HG03442 (cell line): ENCODE measurements around the gene ORAI3.
"Not testable (repeated sequence)": the region's sequence is repeated elsewhere in the genome, so short reads cannot be mapped to it uniquely, and the experiment has no call there.

Experiments used
- ATAC-seq: cut with Tn5 transposase; IDR thresholded peaks from one replicate; pipeline ENCODE4 v1.9.1; 2021; ENCODE audit warnings: mild to moderate bottlenecking, moderate library complexity; ENCODE audit not compliant: unreplicated experiment

The ORAI3 gene

DNA sequence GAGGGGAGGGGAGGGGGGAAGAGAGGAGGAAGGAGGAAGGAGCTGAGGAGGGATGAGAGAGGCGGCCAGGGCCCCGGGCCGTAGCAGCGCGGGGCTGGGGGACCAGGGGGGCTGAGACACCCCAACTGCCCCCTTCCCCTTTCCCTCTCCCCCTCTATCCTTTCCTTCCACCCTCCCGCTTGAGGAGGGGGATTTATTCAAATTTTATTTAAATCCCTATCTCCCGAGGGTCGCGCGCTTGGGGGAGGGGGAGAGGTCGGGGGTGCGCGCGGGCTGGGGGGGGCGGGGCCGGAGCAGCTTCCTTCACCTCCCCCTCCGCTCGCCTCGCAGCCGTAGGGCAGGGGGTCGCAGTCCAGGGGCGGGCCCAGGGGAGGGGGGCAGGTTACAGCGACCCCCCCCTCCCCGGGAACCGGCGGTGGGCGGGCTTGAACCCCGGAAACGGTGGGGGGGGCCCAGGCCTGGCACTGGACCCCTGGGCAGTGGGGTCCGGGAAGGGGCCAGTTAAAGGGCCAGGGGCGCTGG, 25.3 kb upstream of the ORAI3 start, which contains the start of gene FBXL19:
FBXL19 (plus strand) TSS at position 19 of the 522 bp plus-strand sequence. CDS start 2,183 bp downstream, outside the sequence.
- no peak for ATAC-seq

DNA sequence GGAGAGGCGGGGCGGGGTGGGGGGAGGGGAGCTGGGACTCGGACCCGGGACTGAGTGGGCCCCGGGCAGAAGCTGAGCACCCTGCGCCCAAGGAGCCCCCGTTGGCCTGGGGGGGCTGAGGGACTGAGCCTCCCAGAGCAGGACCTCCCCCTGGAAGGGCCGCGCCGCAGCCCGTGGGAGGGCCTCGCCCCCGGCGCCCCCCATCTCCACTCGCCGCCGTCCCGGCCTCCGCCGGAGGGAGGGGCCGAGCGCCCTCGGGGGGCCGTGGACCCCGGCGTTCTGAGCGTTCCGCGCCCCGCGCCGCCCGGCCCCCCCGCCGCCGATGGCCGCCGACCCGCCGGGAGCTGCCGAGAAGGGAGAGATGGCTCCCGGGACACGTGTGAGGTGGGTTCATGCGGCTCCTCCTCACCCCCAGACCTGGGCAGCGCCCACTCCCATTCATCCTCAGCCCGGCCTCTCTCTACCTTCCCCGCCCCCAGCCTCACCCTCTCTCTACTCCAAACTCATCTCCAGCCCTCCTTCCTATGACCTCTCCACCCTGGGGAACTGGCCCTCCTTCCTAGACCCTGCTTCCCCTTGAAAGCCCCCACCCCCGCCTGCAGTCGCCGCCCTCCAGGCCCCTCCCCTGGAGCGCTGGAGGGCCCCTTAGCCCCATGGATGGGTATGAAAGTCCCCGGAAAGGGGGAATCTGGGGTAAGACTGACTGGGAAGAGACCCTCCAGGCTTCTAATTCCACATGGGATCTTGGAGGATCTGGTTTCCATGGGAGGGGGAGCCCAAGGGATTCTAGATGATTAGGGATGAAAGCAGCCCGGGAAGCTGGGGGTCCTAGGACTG, 24.6 kb upstream of the ORAI3 start:
- ATAC-seq, result no peak

DNA sequence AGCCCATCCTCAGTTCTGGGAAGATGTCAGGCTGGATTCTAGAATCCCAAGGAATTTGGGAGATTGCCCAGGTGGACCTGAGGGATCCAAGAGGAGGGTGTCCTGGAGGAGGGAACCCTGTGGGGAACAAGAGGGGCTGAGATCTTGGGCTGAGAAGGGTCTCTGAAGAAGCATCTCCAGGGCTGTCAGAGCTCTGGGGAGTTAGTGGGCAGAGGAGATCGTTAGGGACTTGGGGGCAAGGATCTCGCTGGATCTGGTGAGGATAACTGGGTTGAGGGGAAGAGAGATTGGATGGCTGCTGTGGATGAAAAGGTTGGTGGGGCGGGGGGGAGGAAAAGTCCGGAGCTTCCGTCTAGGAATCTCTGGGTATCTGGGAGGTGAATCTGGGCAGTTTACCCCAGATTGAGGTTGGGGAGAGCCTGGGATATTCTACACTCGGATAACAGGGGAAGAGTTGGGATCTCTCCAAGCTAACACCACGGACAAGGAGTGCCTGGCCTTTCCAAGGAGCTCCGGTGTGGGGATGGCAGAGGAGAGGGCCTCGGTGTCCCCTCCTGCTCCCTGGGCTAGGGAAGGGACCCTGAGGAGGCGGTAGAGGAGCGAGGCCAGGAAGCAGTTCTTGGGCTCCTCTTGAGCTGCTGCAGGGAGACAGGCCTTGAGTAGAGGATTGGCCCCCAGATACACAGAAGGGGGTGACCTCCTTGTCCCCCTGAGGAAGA, 23.8 kb upstream of the ORAI3 start:
- ATAC-seq, result no peak

DNA sequence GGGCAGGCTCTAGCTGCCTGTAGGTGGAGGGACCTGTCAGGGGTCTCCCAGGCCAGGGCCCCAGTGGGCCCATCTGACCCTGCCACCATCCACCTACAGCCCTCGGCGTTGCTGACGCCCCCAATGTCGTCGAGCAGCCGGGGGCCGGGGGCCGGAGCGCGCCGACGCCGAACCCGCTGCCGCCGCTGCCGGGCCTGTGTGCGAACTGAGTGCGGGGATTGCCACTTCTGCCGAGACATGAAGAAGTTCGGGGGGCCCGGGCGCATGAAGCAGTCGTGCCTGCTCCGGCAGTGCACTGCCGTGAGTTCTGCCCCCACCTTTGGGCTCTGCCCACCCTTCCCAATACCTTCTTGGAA, 23.3 kb upstream of the ORAI3 start:
- ATAC-seq, result no peak

DNA sequence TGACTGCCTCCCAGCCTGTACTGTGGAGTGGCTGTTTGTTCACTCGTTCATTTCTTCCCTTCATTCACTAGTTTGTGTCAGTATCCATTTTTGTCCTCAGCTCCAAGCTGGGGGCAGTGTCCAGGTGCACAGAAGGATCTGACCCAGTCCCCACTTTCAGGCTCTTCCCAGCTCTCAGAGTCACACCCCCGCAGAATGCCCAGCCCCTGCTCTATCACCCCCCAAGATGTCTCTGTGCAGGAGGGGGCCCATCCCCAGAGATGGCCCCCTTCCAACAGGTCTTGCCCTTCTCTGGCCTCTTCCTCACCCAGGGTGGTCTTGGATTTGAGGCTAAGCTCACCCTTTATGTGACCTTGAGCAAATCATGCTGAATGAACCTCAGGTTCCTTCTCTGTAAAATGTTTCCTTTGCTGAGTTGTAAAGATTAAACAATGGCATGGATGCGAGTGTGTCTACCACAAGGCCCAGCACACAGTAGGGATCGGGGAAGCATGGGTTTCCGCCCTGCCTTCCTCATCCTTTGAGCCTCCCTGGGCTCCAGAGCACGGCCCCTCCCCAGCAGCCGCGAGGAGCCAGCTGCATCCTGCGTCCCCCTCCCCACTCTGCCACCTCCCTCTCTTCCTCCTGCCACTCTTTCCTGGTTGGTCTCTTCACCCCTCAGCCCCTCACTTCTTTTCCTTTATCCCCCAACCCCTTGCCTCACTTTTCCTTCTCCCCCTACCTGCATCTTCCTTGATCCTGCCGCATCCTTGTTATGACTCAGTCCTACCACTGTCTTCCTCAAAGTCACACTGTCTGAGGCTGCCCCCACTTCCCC, 22.7 kb upstream of the ORAI3 start:
- no peak for ATAC-seq

DNA sequence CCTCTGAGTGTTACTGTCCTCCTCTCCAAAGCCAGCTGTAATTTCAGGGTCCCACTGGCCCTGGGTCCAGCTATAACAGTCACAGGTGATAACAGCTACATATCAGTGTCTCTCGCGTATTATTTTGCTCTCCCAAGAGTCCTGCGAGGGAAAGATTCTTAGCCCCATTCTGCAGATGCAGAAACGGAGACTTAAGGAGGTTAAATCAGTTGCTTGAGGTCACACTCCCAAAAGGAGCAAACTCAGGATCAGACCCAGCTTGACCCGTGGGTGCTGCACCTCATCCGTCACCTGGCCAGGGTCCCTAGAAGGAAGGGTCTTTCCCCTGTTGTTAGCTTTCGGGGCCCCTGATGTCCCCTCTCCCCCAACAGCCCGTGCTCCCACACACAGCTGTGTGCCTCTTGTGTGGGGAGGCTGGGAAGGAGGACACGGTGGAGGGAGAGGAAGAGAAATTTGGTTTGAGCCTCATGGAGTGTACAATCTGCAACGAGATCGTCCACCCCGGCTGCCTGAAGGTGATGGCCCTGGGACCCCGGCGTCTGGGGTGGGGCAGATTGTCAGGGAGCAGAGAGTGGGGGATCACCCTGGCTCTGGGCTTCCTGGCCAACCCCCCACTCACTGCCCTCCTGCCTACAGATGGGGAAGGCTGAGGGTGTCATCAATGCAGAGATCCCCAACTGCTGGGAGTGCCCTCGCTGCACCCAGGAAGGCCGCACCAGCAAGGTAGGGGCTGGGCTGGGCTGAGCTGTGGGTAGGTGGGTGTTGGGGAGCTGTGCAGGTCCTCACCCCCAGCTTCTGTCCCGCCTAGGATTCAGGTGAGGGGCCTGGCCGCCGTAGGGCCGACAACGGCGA, 21.7 kb upstream of the ORAI3 start:
- no peak for ATAC-seq

DNA sequence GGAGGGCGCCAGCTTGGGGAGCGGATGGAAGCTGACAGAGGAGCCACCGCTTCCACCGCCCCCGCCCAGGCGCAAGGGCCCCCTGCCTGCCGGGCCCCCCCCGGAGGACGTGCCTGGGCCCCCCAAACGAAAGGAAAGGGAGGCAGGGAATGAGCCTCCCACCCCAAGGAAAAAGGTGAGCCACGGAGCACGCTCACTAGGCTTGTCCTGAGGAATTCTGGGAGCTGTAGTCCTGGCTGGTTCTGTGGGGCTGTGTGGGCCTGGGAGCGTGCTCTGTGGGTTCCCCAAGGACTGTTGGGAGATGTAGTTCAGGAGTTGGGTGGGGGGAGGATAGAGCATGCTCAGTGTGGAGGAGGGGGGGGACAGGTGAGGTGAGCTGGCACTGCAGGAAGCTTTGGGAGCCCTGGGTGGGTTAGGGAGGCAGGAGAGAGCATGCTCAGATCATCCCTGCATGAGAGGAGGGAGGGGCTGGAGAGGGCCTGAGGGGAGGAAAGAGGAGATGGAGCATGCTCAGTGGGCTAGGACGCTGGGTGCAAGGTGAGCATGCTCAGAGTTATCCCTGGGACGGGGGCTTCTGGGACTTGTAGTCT, 21.0 kb upstream of the ORAI3 start:
- no peak for ATAC-seq

DNA sequence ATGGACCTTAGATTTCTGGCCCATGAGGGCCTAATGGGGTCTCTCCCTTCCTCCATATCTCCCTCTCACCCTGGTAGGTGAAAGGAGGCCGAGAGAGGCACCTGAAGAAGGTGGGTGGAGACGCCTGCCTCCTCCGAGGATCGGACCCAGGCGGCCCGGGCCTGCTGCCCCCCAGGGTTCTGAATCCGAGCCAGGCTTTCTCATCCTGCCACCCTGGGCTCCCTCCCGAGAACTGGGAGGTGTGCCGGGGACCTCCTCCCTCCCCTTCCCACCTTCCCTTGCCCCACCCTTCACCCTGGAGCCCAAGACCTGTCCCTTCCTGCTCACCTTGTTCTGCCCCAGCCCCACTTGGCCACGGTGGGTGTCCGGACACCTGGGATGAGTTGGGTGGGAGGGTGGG, 20.5 kb upstream of the ORAI3 start:
- ATAC-seq, result no peak

DNA sequence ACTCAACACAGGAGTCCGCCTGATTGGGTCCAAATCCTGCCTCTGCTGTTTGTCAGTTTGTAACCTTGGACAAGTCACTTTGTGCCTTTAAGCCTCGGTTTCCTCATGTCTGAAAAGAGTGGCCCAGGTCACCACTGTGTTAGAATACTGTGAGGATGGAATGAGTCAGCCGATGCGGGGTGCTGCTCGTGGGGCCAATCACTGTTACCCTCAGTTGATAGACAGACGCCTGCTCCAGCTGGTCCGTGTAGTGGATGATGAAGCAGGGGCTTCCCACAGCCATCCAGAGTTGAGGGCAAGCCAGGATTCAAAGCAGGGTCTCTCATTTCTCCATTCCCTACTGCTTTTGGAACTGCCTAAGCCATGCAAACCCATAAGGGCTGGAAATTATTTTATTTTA, 19.7 kb upstream of the ORAI3 start:
- no peak for ATAC-seq

DNA sequence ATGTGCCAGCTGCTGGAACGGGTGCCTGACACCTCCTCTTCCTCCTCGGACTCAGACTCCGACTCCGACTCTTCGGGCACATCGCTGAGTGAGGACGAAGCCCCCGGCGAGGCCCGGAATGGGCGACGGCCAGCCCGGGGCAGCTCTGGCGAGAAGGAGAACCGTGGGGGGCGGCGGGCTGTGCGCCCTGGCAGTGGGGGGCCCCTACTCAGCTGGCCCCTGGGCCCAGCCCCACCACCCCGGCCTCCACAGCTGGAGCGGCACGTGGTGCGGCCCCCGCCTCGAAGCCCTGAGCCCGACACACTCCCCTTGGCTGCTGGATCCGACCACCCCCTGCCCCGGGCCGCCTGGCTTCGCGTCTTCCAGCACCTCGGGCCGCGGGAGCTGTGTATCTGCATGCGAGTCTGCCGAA, 18.7 kb upstream of the ORAI3 start:
- ATAC-seq, result no peak

DNA sequence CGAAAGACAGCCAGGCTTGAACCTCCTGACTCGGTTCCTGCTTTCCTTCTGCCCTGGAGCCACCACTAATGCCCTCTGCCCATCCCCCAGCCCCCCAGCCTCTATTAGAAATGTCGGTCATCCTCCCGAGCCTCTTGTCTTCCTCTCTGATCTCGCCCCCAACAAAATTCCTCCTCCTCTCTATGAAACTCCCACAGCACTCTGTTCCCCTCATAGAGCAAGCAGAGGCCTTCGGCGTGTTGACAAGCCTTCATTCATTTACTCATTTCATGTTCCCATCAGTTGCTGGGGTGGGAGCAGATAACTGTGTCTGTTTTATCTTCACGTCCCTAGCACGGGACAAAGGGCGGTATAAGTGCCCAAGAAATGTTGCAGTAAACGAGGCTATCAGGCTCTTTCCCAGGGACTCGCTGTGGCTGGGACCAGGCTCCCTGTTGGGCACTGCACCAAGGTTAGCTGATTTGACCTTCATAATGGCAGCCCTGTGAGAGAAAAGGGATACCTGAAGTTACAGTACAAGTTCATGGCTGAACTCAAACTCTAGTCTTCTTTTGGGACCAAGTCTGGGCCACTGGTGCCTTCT, 17.7 kb upstream of the ORAI3 start:
- ATAC-seq, result no peak

DNA sequence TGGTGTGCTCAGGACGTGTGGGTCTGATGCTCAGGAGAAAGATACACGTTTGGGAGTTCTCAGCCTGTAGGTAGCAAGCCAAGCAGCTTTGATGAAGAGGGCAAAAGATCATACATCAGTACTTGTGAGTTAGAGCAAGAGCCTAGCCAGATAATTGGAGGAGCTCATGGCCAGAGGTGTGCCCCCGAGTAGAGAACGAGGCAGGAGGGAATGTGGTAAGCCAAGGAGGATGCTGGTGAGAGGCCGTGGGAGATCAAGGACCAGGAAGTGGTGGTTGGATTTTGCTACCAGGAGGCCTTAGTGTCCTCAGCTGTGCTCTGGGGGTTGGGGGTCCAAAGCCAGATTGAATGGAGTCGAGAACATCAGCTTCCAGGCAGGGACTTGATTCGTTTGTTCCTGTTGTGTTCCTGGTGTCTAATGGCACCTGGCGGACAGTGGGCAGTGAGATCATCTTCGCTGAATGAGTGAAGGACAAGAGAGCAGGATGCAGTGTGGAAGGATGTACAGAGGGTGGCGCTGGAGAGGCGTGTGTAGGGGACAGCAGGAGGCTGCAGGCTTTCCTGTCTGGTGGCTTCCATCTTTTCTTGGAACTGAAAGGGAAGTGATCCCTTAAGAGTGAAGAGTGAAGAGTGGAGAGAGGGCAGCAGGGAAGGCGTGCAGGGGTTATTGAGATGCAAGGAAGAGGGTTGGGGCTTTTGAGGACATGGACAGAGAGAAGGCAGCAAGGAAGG, 13.9 kb upstream of the ORAI3 start:
- no peak for ATAC-seq

DNA sequence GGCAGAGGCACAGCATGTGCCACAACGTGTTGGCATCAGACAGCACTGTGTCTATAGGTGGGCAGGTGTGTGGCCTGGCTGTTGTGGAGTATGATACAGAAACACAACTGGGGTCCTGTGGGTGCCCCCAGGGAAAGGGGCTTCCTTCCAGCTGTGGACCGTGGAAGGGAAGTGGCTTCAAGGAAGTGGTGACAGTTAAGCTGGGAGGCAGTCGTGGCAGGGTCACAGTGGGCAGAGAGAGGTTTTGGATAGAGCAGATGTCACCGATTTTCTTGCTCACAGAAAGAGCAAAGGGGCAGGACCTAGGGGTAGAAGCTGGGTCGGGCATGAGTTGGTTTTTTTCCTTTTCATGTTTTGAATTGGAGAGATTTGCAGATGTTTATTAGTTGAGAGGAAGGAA, 11.2 kb upstream of the ORAI3 start:
- ATAC-seq, result no peak

DNA sequence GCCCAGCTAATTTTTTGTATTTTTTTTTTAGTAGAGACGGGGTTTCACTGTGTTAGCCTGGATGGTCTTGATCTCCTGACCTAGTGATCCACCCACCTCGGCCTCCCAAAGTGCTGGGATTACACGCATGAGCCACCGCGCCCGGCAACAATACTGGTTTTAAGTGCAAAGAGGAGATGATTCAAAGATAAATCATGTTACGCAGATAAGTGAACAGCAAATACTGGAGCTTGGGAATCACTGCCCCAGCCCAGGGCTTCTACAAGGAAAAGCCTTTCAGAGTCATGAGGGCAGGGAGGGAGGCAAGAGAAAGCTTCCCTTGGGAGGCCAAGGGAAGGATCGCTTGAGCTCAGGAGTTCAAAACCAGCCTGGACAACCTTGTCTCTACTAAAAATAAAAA, 9.3 kb upstream of the ORAI3 start:
- ATAC-seq, result not testable (repeated sequence)

DNA sequence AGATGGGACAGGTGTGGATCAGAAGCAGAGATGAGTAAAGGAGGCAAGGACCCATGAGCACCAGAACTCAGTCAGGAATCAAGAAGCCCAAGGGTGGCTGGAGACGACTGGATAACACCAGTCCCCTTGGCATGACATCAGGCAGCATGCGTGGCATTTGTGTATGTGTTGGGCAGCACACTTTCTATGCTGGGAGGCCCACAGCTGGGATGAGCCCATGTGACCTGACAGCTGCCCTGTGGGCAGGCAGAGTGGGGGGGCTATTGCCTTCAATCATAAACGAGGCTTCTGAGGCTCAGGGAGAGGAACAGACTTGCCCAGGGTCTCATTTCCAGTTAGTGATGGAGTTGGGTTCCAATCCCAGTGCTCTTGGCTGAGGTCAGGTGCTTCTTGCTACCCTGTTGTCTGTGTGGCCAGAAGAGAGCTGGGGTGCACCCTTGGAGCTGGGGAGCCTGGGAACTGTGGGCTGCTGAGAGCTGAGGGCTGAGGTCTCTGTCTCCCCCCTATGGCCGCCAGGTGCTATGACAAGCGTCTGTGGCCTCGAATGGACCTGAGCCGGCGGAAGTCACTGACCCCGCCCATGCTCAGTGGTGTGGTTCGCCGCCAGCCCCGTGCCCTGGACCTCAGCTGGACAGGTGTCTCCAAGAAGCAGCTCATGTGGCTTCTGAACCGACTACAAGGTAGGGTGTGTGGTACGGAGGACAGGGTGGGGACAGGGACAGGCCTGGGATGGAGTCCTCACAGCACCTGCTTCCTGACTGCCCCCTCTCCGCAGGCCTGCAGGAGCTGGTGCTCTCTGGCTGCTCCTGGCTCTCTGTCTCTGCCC, 7.1 kb upstream of the ORAI3 start:
- ATAC-seq, result peak; percentile 87

DNA sequence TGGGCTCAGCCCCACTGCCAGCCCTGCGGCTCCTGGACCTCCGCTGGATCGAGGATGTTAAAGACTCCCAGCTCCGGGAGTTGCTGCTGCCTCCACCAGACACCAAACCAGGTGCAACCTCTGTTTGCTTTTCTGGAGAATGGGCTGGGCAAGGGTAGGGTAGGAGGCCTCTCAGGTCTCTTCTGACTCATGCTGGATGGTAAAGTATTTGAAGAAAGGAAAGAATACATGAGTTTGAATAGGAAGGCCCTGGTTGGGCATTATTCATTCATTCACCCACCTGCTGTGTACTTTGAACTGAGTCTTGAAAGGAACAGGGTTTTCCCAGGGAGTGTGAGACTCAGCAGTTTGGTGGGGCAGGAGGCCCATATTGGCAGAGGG, 6.5 kb upstream of the ORAI3 start:
- ATAC-seq, result no peak

DNA sequence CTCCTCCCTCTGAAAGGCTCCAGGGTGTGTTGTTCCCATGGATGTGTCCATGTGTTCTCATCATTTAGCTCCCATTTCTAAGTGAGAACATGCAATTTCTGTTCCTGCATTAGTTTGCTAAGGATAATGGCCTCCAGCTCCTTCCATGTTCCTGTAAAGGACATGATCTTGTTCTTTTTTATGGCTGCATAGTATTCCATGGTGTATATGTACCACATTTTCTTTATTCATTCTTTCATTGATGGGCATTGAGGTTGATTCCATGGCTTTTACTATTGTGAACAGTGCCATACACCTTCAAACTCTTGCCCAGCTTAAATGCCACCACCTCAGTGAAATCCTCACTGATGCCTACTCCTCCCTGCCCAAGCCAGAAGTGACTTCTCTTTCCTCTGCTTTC, 4.5 kb upstream of the ORAI3 start:
- ATAC-seq, result no peak
